Measurements from ENCODE around the gene SRGAP3.

DNA sequence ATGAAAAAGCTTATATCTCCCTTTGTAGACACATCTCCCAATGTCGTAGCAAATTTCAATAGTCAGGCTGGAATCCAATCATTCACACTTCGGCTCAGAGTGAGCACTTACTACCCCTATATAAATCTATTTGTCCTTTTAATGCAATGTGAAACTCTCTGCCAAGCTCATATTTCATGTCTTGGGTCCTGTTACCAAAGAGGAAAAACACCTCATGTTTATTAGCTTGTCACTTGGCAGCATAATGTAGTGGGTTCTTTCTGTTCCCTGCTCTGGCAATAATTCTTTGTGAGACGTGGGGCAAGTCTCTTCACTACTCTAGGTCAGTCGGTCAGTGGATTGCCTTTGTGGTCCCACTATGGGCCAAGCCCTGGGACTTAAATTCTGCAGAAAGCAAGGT, 107.1 kb downstream of the SRGAP3 start:
- TF ChIP-seq, protein P1, sequence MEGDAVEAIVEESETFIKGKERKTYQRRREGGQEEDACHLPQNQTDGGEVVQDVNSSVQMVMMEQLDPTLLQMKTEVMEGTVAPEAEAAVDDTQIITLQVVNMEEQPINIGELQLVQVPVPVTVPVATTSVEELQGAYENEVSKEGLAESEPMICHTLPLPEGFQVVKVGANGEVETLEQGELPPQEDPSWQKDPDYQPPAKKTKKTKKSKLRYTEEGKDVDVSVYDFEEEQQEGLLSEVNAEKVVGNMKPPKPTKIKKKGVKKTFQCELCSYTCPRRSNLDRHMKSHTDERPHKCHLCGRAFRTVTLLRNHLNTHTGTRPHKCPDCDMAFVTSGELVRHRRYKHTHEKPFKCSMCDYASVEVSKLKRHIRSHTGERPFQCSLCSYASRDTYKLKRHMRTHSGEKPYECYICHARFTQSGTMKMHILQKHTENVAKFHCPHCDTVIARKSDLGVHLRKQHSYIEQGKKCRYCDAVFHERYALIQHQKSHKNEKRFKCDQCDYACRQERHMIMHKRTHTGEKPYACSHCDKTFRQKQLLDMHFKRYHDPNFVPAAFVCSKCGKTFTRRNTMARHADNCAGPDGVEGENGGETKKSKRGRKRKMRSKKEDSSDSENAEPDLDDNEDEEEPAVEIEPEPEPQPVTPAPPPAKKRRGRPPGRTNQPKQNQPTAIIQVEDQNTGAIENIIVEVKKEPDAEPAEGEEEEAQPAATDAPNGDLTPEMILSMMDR (IDR thresholded peaks at IDR 0.05): no peak
- TF ChIP-seq POLR2A (IDR thresholded peaks at IDR 0.05): no peak

All from testis (tissue), 2 donors.